ENCODE data around the gene PRDM16. TPM values are rescaled to one million over a fixed set of nuclear protein-coding genes. Genes with fewer than 3 reads are reported as not detected.

Gene PRDM16
- total RNA-seq, 1 donor, result 6.5 TPM

GRCh38 chr1:3124246-3124645, 55.2 kb downstream of the PRDM16 start:
- no peak for TF ChIP-seq CTCF (IDR thresholded peaks at IDR 0.05; ENCODE audit: extremely low read depth, low read depth, low read length)
- Histone ChIP-seq H2AFZ (ENCODE audit: low read length) (no peak overlapping the region), H3K27me3 (ENCODE audit: insufficient read depth, low read length) (no peaks in the 10 kb centered on the region), H3K4me3 (ENCODE audit: insufficient read depth, low read length) (no peak overlapping the region), H4K20me1 (ENCODE audit: insufficient read depth, low read length) (no peaks in the 10 kb centered on the region), H3K36me3 (ENCODE audit: insufficient read depth, low read length) (no peaks in the 10 kb centered on the region), H3K79me2 (ENCODE audit: insufficient read depth, low read length) (no peaks in the 10 kb centered on the region), H3K27ac (ENCODE audit: low read depth, low read length) (no peak overlapping the region), H3K9me3 (ENCODE audit: low read depth, low read length) (no peaks in the 10 kb centered on the region), H3K4me2 (ENCODE audit: insufficient read depth, low read length) (no peak overlapping the region), H3K4me1 (ENCODE audit: insufficient read depth, low read length) (peaks cover 16% of the 10 kb centered on the region)
- DNase-seq (ENCODE audit: insufficient read length, low spot score, missing footprints), result no peak

- Histone ChIP-seq H3K36me3 (ENCODE audit: insufficient read depth, low read length) (no peaks in the 10 kb centered on the region), H2AFZ (ENCODE audit: low read length) (no peak overlapping the region), H3K4me2 (ENCODE audit: insufficient read depth, low read length) (no peak overlapping the region), H3K4me1 (ENCODE audit: insufficient read depth, low read length) (peaks cover 16% of the 10 kb centered on the region), H3K79me2 (ENCODE audit: insufficient read depth, low read length) (no peaks in the 10 kb centered on the region), H3K27ac (ENCODE audit: low read depth, low read length) (no peak overlapping the region), H3K4me3 (ENCODE audit: insufficient read depth, low read length) (no peak overlapping the region), H3K27me3 (ENCODE audit: insufficient read depth, low read length) (no peaks in the 10 kb centered on the region), H3K9me3 (ENCODE audit: low read depth, low read length) (no peaks in the 10 kb centered on the region), H4K20me1 (ENCODE audit: insufficient read depth, low read length) (no peaks in the 10 kb centered on the region)
- no peak for DNase-seq (ENCODE audit: insufficient read length, low spot score, missing footprints)
- TF ChIP-seq CTCF (IDR thresholded peaks at IDR 0.05; ENCODE audit: extremely low read depth, low read depth, low read length), result no peak
These were observed 56.1 kb downstream of the PRDM16 start for GRCh38 chr1:3125078-3125477.

- Histone ChIP-seq H2AFZ (ENCODE audit: low read length) (no peak overlapping the region), H3K36me3 (ENCODE audit: insufficient read depth, low read length) (no peaks in the 10 kb centered on the region), H3K4me3 (ENCODE audit: insufficient read depth, low read length) (no peak overlapping the region), H3K27me3 (ENCODE audit: insufficient read depth, low read length) (no peaks in the 10 kb centered on the region), H3K4me1 (ENCODE audit: insufficient read depth, low read length) (peaks cover 16% of the 10 kb centered on the region), H3K27ac (ENCODE audit: low read depth, low read length) (no peak overlapping the region), H3K4me2 (ENCODE audit: insufficient read depth, low read length) (no peak overlapping the region), H3K9me3 (ENCODE audit: low read depth, low read length) (no peaks in the 10 kb centered on the region), H3K79me2 (ENCODE audit: insufficient read depth, low read length) (no peaks in the 10 kb centered on the region), H4K20me1 (ENCODE audit: insufficient read depth, low read length) (no peaks in the 10 kb centered on the region)
- DNase-seq (ENCODE audit: insufficient read length, low spot score, missing footprints), result no peak
- no peak for TF ChIP-seq CTCF (IDR thresholded peaks at IDR 0.05; ENCODE audit: extremely low read depth, low read depth, low read length)
These were observed 56.8 kb downstream of the PRDM16 start for GRCh38 chr1:3125546-3126368.

- no peak for DNase-seq (ENCODE audit: insufficient read length, low spot score, missing footprints)
- Histone ChIP-seq H3K27ac (ENCODE audit: low read depth, low read length) (peak overlapping the region; percentile 27), H3K36me3 (ENCODE audit: insufficient read depth, low read length) (no peaks in the 10 kb centered on the region), H3K79me2 (ENCODE audit: insufficient read depth, low read length) (no peaks in the 10 kb centered on the region), H3K4me3 (ENCODE audit: insufficient read depth, low read length) (peak overlapping the region; percentile 46), H3K4me2 (ENCODE audit: insufficient read depth, low read length) (peak overlapping the region; percentile 71), H2AFZ (ENCODE audit: low read length) (peak overlapping the region; percentile 75), H3K27me3 (ENCODE audit: insufficient read depth, low read length) (no peaks in the 10 kb centered on the region), H3K4me1 (ENCODE audit: insufficient read depth, low read length) (peaks cover 16% of the 10 kb centered on the region), H4K20me1 (ENCODE audit: insufficient read depth, low read length) (no peaks in the 10 kb centered on the region), H3K9me3 (ENCODE audit: low read depth, low read length) (no peaks in the 10 kb centered on the region)
- no peak for TF ChIP-seq CTCF (IDR thresholded peaks at IDR 0.05; ENCODE audit: extremely low read depth, low read depth, low read length)
These were observed 58.0 kb downstream of the PRDM16 start for GRCh38 chr1:3126756-3127678.

Data from osteoblast (primary cell).